Measurements from ENCODE around the gene CEND1. TPM values are rescaled to one million over a fixed set of nuclear protein-coding genes. Genes with fewer than 3 reads are reported as not detected.

Gene CEND1
- polyA plus RNA-seq, 1 donor (not counting 4 experiments of a cell fraction or from before 2014, with no cell fraction given), result not detected

- Histone ChIP-seq H3K9me3 (ENCODE audit: control insufficient read depth, low read depth, low read length) (no peaks in the 10 kb centered on the region), H3K27me3 (ENCODE audit: control insufficient read depth, extremely low read depth, insufficient read depth, low read length) (peaks cover 24% of the 10 kb centered on the region), H3K4me1 (ENCODE audit: control insufficient read depth, extremely low read depth, insufficient read depth, low read length) (peaks cover 24% of the 10 kb centered on the region), H2AFZ (ENCODE audit: control insufficient read depth, low read length) (no peak overlapping the region), H3K36me3 (ENCODE audit: control insufficient read depth in 2 of 2, extremely low read depth in 1 of 2, insufficient read depth in 2 of 2, low read length in 2 of 2) (peaks cover 0 to 8% of the 10 kb centered on the region in 2 experiments), H3K27ac (ENCODE audit: control insufficient read depth, insufficient read depth, low read length) (no peak overlapping the region), H3K4me2 (ENCODE audit: control insufficient read depth, extremely low read depth, insufficient read depth, low read depth, low read length) (no peak overlapping the region), H3K79me2 (ENCODE audit: control insufficient read depth, insufficient read depth, low read length) (peaks cover 6% of the 10 kb centered on the region), H3K9me1 (ENCODE audit: control insufficient read depth, extremely low read depth, insufficient read depth, low read length) (peaks cover 7% of the 10 kb centered on the region), H3K4me3 (ENCODE audit: control insufficient read depth in 2 of 3, extremely low read depth in 1 of 3, insufficient read depth in 2 of 3, low read depth in 1 of 3, low read length in 3 of 3) (no peak overlapping the region), H4K20me1 (ENCODE audit: control insufficient read depth, extremely low read depth, insufficient read depth, low read length) (no peaks in the 10 kb centered on the region), H3K9ac (ENCODE audit: control insufficient read depth, extremely low read depth, insufficient read depth, low read length) (no peak overlapping the region)
- no peak for DNase-seq (ENCODE audit: low read depth, low spot score)
- no peak for FAIRE-seq
- dilution Hi-C loops (cut with MboI; ENCODE audit: extremely low pct_ligation_motif_present, low sequenced_read_pairs), result no loop called here
- TF ChIP-seq EZH2 (IDR thresholded peaks at IDR 0.05; ENCODE audit: low read length), result no peak
- TF ChIP-seq, protein P1, sequence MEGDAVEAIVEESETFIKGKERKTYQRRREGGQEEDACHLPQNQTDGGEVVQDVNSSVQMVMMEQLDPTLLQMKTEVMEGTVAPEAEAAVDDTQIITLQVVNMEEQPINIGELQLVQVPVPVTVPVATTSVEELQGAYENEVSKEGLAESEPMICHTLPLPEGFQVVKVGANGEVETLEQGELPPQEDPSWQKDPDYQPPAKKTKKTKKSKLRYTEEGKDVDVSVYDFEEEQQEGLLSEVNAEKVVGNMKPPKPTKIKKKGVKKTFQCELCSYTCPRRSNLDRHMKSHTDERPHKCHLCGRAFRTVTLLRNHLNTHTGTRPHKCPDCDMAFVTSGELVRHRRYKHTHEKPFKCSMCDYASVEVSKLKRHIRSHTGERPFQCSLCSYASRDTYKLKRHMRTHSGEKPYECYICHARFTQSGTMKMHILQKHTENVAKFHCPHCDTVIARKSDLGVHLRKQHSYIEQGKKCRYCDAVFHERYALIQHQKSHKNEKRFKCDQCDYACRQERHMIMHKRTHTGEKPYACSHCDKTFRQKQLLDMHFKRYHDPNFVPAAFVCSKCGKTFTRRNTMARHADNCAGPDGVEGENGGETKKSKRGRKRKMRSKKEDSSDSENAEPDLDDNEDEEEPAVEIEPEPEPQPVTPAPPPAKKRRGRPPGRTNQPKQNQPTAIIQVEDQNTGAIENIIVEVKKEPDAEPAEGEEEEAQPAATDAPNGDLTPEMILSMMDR (optimal IDR thresholded peaks at IDR 0.05 in 1 of 3, IDR thresholded peaks at IDR 0.05 in 1 of 3, conservative IDR thresholded peaks at IDR 0.05 in 1 of 3; ENCODE audit: extremely low read depth in 1 of 3, insufficient read depth in 2 of 3, low read length in 3 of 3), result no peak
Observed at GRCh38 chr11:823441-824291, 33.8 kb upstream of the CEND1 start.

DNA sequence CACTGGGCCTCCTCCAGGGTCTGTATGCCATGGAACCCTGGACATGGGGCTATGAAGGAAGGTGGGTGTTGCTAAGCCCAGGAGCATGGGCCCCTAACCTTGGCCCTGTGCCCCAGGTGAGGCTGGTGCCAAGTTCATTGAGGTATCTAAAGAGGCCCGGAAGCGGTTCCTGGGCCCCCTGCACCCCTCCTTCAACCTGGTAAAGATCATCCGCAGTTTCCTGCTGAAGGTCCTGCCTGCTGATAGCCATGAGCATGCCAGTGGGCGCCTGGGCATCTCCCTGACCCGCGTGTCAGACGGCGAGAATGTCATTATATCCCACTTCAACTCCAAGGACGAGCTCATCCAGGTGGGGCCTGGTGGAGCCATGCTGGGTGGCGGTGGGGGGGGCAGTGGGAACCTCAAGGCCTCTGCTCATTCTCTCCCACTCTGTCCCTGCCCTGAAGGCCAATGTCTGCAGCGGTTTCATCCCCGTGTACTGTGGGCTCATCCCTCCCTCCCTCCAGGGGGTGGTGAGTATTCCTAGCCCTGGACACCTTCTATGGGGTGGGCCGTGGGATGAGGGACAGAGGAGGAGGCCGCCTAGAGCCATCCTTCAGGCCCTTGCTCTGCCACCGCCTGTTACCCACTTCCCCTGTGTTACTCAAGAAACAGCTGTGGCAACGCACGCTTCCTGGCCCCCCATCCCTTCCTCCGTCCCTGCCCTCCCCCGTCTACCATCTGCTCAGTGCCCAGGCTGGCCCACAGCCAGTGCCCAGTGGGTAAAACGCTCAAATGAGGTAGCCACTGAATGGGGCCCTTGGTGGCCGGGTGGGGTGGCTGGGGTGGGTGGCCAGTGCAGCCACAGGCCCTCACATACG, 31.9 kb upstream of the CEND1 start:
- H3K27me3 ChIP-seq (ENCODE audit: control insufficient read depth, extremely low read depth, insufficient read depth, low read length), result peaks cover 6% of the 10 kb centered on the region
- peaks cover 0 to 8% of the 10 kb centered on the region in 2 experiments for H3K36me3 ChIP-seq (ENCODE audit: control insufficient read depth in 2 of 2, extremely low read depth in 1 of 2, insufficient read depth in 2 of 2, low read length in 2 of 2)
- no peak overlapping the region for H2AFZ ChIP-seq (ENCODE audit: control insufficient read depth, low read length)
- H3K9ac ChIP-seq (ENCODE audit: control insufficient read depth, extremely low read depth, insufficient read depth, low read length), result no peak overlapping the region
- H3K9me3 ChIP-seq (ENCODE audit: control insufficient read depth, low read depth, low read length), result no peaks in the 10 kb centered on the region
- no peak overlapping the region for H3K4me2 ChIP-seq (ENCODE audit: control insufficient read depth, extremely low read depth, insufficient read depth, low read depth, low read length)
- DNase-seq (ENCODE audit: low read depth, low spot score) (no peak), FAIRE-seq (no peak)
- H3K27ac ChIP-seq (ENCODE audit: control insufficient read depth, insufficient read depth, low read length), result no peak overlapping the region
- peaks cover 7% of the 10 kb centered on the region for H3K9me1 ChIP-seq (ENCODE audit: control insufficient read depth, extremely low read depth, insufficient read depth, low read length)
- H3K4me3 ChIP-seq (ENCODE audit: control insufficient read depth in 2 of 3, extremely low read depth in 1 of 3, insufficient read depth in 2 of 3, low read depth in 1 of 3, low read length in 3 of 3), result no peak overlapping the region
- peaks cover 25% of the 10 kb centered on the region for H3K4me1 ChIP-seq (ENCODE audit: control insufficient read depth, extremely low read depth, insufficient read depth, low read length)
- TF ChIP-seq, protein P1 (optimal IDR thresholded peaks at IDR 0.05 in 1 of 3, IDR thresholded peaks at IDR 0.05 in 1 of 3, conservative IDR thresholded peaks at IDR 0.05 in 1 of 3; ENCODE audit: extremely low read depth in 1 of 3, insufficient read depth in 2 of 3, low read length in 3 of 3), result no peak
- no peak for TF ChIP-seq EZH2 (IDR thresholded peaks at IDR 0.05; ENCODE audit: low read length)
- no peaks in the 10 kb centered on the region for H4K20me1 ChIP-seq (ENCODE audit: control insufficient read depth, extremely low read depth, insufficient read depth, low read length)
- dilution Hi-C loops (cut with MboI; ENCODE audit: extremely low pct_ligation_motif_present, low sequenced_read_pairs), result no loop called here
- H3K79me2 ChIP-seq (ENCODE audit: control insufficient read depth, insufficient read depth, low read length), result peaks cover 6% of the 10 kb centered on the region

Data from keratinocyte (primary cell).